Measurements from ENCODE around the gene CHERP. TPM values are rescaled to one million over a fixed set of nuclear protein-coding genes. Genes with fewer than 3 reads are reported as not detected.

Gene CHERP
- total RNA-seq, 2 experiments from 2014 or later, result 50.8 to 53.6 TPM

- peak overlapping the region; percentile 77 for H3K4me3 Mint-ChIP-seq
- H3K36me3 Mint-ChIP-seq (ENCODE audit: low read depth), result peaks cover 4% of the 10 kb centered on the region
- H3K27ac Mint-ChIP-seq, result peak overlapping the region; percentile 90
- peaks cover 86% of the 10 kb centered on the region for H3K4me1 Mint-ChIP-seq
- CTCF ChIA-PET, result interaction anchor here (0.9 to 1.7 kb wide), 4 partner anchors 8 to 41 kb away, joined by 3 to 13 read pairs (median 4); partner anchors contain the start of gene SLC35E1
- H3K9me3 Mint-ChIP-seq, result no peaks in the 10 kb centered on the region
- no peaks in the 10 kb centered on the region for H3K27me3 Mint-ChIP-seq
- POLR2A ChIA-PET, result interaction anchor here (1.3 to 9.9 kb wide), 15 partner anchors 9 to 820 kb away, joined by 3 to 136 read pairs (median 8); partner anchors contain the start of genes BST2, C19orf44, CALR3 and KLF2
- no peak for DNase-seq
Observed at GRCh38 chr19:16585094-16585801, 43.0 kb upstream of the CHERP start.

GRCh38 chr19:16584248-16585093 is 42.2 kb upstream of the CHERP start:
- ChIA-PET POLR2A (interaction anchor here (1.0 to 9.9 kb wide), 18 partner anchors 8 to 821 kb away, joined by 3 to 136 read pairs (median 6); partner anchors contain the start of genes BST2, C19orf44, CALR3 and KLF2), CTCF (interaction anchor here (0.7 to 1.7 kb wide), 6 partner anchors 9 to 75 kb away, joined by 3 to 13 read pairs (median 4); partner anchors contain the start of gene SLC35E1)
- no peaks in the 10 kb centered on the region for H3K27me3 Mint-ChIP-seq
- H3K4me1 Mint-ChIP-seq, result peaks cover 82% of the 10 kb centered on the region
- H3K4me3 Mint-ChIP-seq, result peak overlapping the region; percentile 77
- H3K27ac Mint-ChIP-seq, result peak overlapping the region; percentile 90
- no peaks in the 10 kb centered on the region for H3K9me3 Mint-ChIP-seq
- DNase-seq, result peak; percentile 93
- H3K36me3 Mint-ChIP-seq (ENCODE audit: low read depth), result peaks cover 4% of the 10 kb centered on the region

DNA sequence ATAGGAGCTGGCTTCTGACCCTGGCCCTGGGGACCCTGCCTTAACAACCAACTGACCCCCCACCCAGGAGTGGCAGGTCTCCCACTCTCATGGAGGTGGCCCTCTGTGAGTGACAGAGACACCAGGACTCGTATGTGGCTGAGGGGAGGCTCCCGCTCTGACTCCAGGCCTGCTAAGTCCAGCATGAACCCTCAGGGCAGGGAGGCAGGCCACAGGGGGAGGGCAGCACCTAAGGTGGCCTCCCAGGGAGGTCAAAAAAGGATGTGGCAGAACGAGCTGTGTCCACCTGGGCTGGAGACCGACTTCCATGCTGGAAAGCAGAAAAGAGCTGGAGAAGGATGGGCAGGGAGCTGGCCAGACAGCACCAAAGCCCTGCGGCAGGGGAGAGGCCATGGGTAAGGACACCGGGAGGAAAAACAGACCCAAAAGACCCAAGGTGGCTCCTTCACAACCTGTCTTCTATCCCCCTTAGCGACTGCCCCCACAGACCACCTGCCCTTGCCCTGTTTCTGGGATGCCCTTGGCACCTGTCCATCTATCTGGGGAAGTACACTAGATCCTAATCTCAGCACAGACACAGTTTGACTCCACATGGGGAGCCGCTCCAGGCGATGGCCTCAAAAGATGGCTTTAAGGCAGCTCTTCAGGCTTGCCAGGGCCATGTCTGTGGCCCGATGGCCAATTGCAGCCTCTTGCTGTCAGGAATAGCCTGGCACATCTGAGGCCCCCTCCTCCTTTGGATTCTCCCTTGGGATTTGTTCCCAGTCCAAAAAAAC is 40.4 kb upstream of the CHERP start:
- Mint-ChIP-seq H3K9me3 (no peaks in the 10 kb centered on the region), H3K4me1 (peaks cover 68% of the 10 kb centered on the region), H3K4me3 (no peak overlapping the region), H3K36me3 (ENCODE audit: low read depth) (peaks cover 11% of the 10 kb centered on the region), H3K27me3 (no peaks in the 10 kb centered on the region), H3K27ac (peak overlapping the region; percentile 90)
- DNase-seq, result no peak
- POLR2A ChIA-PET, result interaction anchor here (1.5 to 9.9 kb wide), 4 partner anchors 9 to 77 kb away, joined by 3 to 136 read pairs (median 19); partner anchors contain the start of genes MED26 and SLC35E1
- CTCF ChIA-PET, result interaction anchor here (0.6 kb wide), 1 partner anchor 73 kb away, joined by 4 read pairs; no protein-coding TSS in a partner anchor

- DNase-seq, result no peak
- CTCF ChIA-PET, result no interaction called here
- Mint-ChIP-seq H3K9me3 (no peaks in the 10 kb centered on the region), H3K4me3 (peak overlapping the region; percentile 7), H3K27me3 (no peaks in the 10 kb centered on the region), H3K36me3 (ENCODE audit: low read depth) (peaks cover 11% of the 10 kb centered on the region), H3K27ac (peak overlapping the region; percentile 61), H3K4me1 (peaks cover 60% of the 10 kb centered on the region)
- POLR2A ChIA-PET, result interaction anchor here (1.5 to 1.6 kb wide), 2 partner anchors 47 to 77 kb away, joined by 3 to 6 read pairs; no protein-coding TSS in a partner anchor
Observed at GRCh38 chr19:16581971-16582343, 39.7 kb upstream of the CHERP start.

DNA sequence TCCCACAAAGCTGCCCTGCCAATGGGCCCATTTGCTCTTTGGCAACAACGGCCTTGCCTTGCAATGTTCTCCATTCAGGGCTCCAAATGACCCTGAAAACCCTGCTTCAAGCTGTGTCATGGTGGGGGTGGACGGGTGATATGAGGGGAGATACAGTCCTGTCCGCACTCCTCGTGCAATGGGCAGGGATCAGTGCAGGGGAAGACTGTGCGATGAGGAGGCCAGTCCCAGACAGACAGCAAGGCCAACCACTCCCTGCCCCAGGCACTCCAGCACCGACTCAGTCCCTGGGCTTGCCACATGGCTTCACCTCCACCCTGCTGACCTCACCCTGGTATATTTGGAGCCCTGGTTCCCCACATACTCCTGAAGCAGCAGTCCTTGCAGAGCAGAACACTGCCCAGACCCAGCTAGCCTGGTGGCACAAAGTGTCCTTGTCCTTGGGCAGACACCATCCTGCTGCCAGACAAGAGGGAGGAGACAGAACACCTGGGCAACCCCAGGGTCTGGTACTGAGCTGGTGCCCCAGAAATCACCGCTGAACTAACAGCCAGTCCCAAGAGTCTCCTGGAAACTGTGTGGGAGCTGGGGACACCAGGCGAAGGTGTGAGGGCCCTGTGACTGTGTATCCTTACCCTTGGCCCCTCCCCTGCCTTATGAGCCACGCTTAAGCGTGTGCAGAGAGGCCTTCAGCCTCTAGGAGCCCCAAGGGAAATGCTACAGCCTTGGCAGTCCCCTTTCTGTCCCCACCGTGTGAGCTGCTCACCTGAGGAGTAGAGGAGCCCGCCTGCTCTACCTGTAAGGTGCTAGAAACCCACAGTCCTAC is 39.1 kb upstream of the CHERP start:
- POLR2A ChIA-PET, result interaction anchor here (1.2 to 1.6 kb wide), 2 partner anchors 38 to 48 kb away, joined by 3 to 4 read pairs; no protein-coding TSS in a partner anchor

GRCh38 chr19:16579381-16579780 is 37.1 kb upstream of the CHERP start:
- no peaks in the 10 kb centered on the region for H3K9me3 Mint-ChIP-seq
- ChIA-PET POLR2A (interaction anchor here (1.0 to 1.3 kb wide), 2 partner anchors 13 to 36 kb away, joined by 3 read pairs; no protein-coding TSS in a partner anchor), CTCF (no interaction called here)
- peaks cover 49% of the 10 kb centered on the region for H3K4me1 Mint-ChIP-seq
- no peak for DNase-seq
- H3K27ac Mint-ChIP-seq, result no peak overlapping the region
- no peak overlapping the region for H3K4me3 Mint-ChIP-seq
- H3K36me3 Mint-ChIP-seq (ENCODE audit: low read depth), result peaks cover 18% of the 10 kb centered on the region
- H3K27me3 Mint-ChIP-seq, result no peaks in the 10 kb centered on the region

More for the DNA sequence above, 39.1 kb upstream of the CHERP start:
- Mint-ChIP-seq H3K4me1 (peaks cover 56% of the 10 kb centered on the region), H3K27ac (peak overlapping the region; percentile 61), H3K27me3 (no peaks in the 10 kb centered on the region), H3K36me3 (ENCODE audit: low read depth) (peaks cover 12% of the 10 kb centered on the region), H3K9me3 (no peaks in the 10 kb centered on the region), H3K4me3 (peak overlapping the region; percentile 7)
- no peak for DNase-seq
- CTCF ChIA-PET, result no interaction called here

GRCh38 chr19:16577531-16577985 is 35.3 kb upstream of the CHERP start:
- CTCF ChIA-PET, result no interaction called here

GRCh38 chr19:16576690-16577530 is 34.7 kb upstream of the CHERP start:
- ChIA-PET POLR2A (interaction anchor here (1.4 to 3.1 kb wide), 2 partner anchors 10 to 13 kb away, joined by 3 to 17 read pairs; no protein-coding TSS in a partner anchor), CTCF (no interaction called here)
- H3K4me1 Mint-ChIP-seq, result peaks cover 45% of the 10 kb centered on the region
- no peak overlapping the region for H3K27ac Mint-ChIP-seq
- H3K4me3 Mint-ChIP-seq, result no peak overlapping the region
- H3K36me3 Mint-ChIP-seq (ENCODE audit: low read depth), result peaks cover 31% of the 10 kb centered on the region
- DNase-seq, result no peak
- H3K27me3 Mint-ChIP-seq, result no peaks in the 10 kb centered on the region
- no peaks in the 10 kb centered on the region for H3K9me3 Mint-ChIP-seq

More at GRCh38 chr19:16577531-16577985, 35.3 kb upstream of the CHERP start:
- Mint-ChIP-seq H3K27me3 (no peaks in the 10 kb centered on the region), H3K4me1 (peaks cover 47% of the 10 kb centered on the region), H3K4me3 (no peak overlapping the region), H3K36me3 (ENCODE audit: low read depth) (peaks cover 28% of the 10 kb centered on the region), H3K9me3 (no peaks in the 10 kb centered on the region), H3K27ac (no peak overlapping the region)
- DNase-seq, result no peak
- POLR2A ChIA-PET, result interaction anchor here (3.1 kb wide), 1 partner anchor 9 kb away, joined by 17 read pairs; no protein-coding TSS in a partner anchor

- Mint-ChIP-seq H3K27ac (no peak overlapping the region), H3K36me3 (ENCODE audit: low read depth) (peaks cover 34% of the 10 kb centered on the region), H3K4me3 (no peak overlapping the region), H3K9me3 (no peaks in the 10 kb centered on the region), H3K4me1 (peaks cover 48% of the 10 kb centered on the region), H3K27me3 (no peaks in the 10 kb centered on the region)
- POLR2A ChIA-PET, result interaction anchor here (0.9 to 3.1 kb wide), 3 partner anchors 8 to 14 kb away, joined by 3 to 17 read pairs (median 3); no protein-coding TSS in a partner anchor
- DNase-seq, result no peak
- CTCF ChIA-PET, result no interaction called here
Observed at GRCh38 chr19:16575861-16576689, 33.8 kb upstream of the CHERP start.

- no peak overlapping the region for H3K27ac Mint-ChIP-seq
- H3K27me3 Mint-ChIP-seq, result no peaks in the 10 kb centered on the region
- peaks cover 53% of the 10 kb centered on the region for H3K4me1 Mint-ChIP-seq
- H3K4me3 Mint-ChIP-seq, result no peak overlapping the region
- CTCF ChIA-PET, result no interaction called here
- H3K9me3 Mint-ChIP-seq, result no peaks in the 10 kb centered on the region
- POLR2A ChIA-PET, result interaction anchor here (0.9 to 3.1 kb wide), 2 partner anchors 9 to 11 kb away, joined by 3 to 17 read pairs; no protein-coding TSS in a partner anchor
- DNase-seq, result no peak
- H3K36me3 Mint-ChIP-seq (ENCODE audit: low read depth), result peaks cover 38% of the 10 kb centered on the region
Observed at GRCh38 chr19:16575282-16575681, 33.0 kb upstream of the CHERP start.
